WTC11 (cell line): Measurements from ENCODE around the gene BNC2.

Source experiments
- ATF3 ChIP-seq: sonication (generic); formaldehyde crosslinking; conservative IDR thresholded peaks from 2 replicates; pipeline ENCODE4 v1.8.1; 2022; ENCODE audit warnings: mild to moderate bottlenecking, missing genetic modification reagents
- CTCF ChIP-seq: fragments of 200-600 bp; IDR thresholded peaks from 2 replicates; pipeline ENCODE4 v1.8.0; 2022; ENCODE audit warnings: antibody characterized with exemption
- FOXP1 ChIP-seq: sonication (generic); formaldehyde crosslinking; IDR thresholded peaks from 2 replicates; pipeline ENCODE4 v1.8.0; 2022; ENCODE audit warnings: missing genetic modification reagents, mild to moderate bottlenecking, moderate library complexity, borderline replicate concordance
- KAT7 ChIP-seq: sonication (generic); formaldehyde crosslinking; IDR thresholded peaks from 2 replicates; pipeline ENCODE4 v1.8.1; 2023; ENCODE audit warnings: missing genetic modification reagents, mild to moderate bottlenecking, borderline replicate concordance
- MAX ChIP-seq: sonication (generic); formaldehyde crosslinking; IDR thresholded peaks from 2 replicates; pipeline ENCODE4 v1.8.0; 2022; ENCODE audit warnings: mild to moderate bottlenecking, missing genetic modification reagents
- NFATC4 ChIP-seq: fragments of 250-450 bp; sonication (Bioruptor Pico); IDR thresholded peaks from 2 replicates; pipeline ENCODE4 v1.9.0; 2021; ENCODE audit warnings: mild to moderate bottlenecking
- PRDM15 ChIP-seq: sonication (generic); formaldehyde crosslinking; IDR thresholded peaks from 2 replicates; pipeline ENCODE4 v1.8.0; 2022; ENCODE audit warnings: missing genetic modification reagents
- RORB ChIP-seq: fragments of 250-450 bp; sonication (Bioruptor Pico); IDR thresholded peaks from 2 replicates; pipeline ENCODE4 v1.9.0; 2021; ENCODE audit warnings: mild to moderate bottlenecking
- TEAD4 ChIP-seq: sonication (generic); formaldehyde crosslinking; IDR thresholded peaks from 2 replicates; pipeline ENCODE4 v1.8.0; 2022; ENCODE audit warnings: mild to moderate bottlenecking, missing genetic modification reagents
- ZBTB21 ChIP-seq: sonication (generic); formaldehyde crosslinking; IDR thresholded peaks from 2 replicates; pipeline ENCODE4 v1.8.1; 2023; ENCODE audit warnings: mild to moderate bottlenecking, missing genetic modification reagents, borderline replicate concordance
- ZNF138 ChIP-seq: sonication (generic); formaldehyde crosslinking; conservative IDR thresholded peaks from 2 replicates; pipeline ENCODE4 v1.8.1; 2022; ENCODE audit warnings: mild to moderate bottlenecking, moderate library complexity, missing genetic modification reagents

GRCh38 chr9:16361939-16362338 lies 508.5 kb downstream of the BNC2 start:
- TF ChIP-seq CTCF (no peak), ZNF138 (CRISPR knock-in tag) (no peak), MAX (CRISPR knock-in tag) (no peak), FOXP1 (CRISPR knock-in tag) (no peak), NFATC4 (CRISPR knock-in tag) (no peak), TEAD4 (CRISPR knock-in tag) (no peak), ATF3 (no peak), ZBTB21 (CRISPR knock-in tag) (no peak), KAT7 (CRISPR knock-in tag) (no peak), RORB (CRISPR knock-in tag) (no peak), PRDM15 (CRISPR knock-in tag) (no peak)
